Activated T-helper 1 cell treated with anti-CD3 and anti-CD28 coated beads, Interleukin-12 subunit alpha, Interleukin-12 subunit beta, Interleukin-2, Interleukin-4 antibody, amounts not matched to agents 30 ng/mL and 10 ng/mL and 1 ng/mL, durations not matched to agents 14 hours and 24 hours and 36 hours (primary cell): Measurements from ENCODE around the gene MITD1. TPM values are rescaled to one million over a fixed set of nuclear protein-coding genes. Genes with fewer than 3 reads are reported as not detected.
"Not testable (repeated sequence)": the region's sequence is repeated elsewhere in the genome, so short reads cannot be mapped to it uniquely, and the experiment has no call there.

ENCODE experiments used
- DNase-seq: peaks from one replicate; pipeline ENCODE4 v3.0.0; 2021; ENCODE audit warnings: low spot score
- H3K27ac Mint-ChIP-seq: one replicate; pipeline ENCODE4 v1.8.0; 2021; ENCODE audit warnings: mild to moderate bottlenecking, mixed read lengths
- H3K27me3 Mint-ChIP-seq: one replicate; pipeline ENCODE4 v1.8.0; 2022; ENCODE audit warnings: mild to moderate bottlenecking, moderate library complexity, mixed read lengths; ENCODE audit not compliant: insufficient read depth
- H3K36me3 Mint-ChIP-seq: one replicate; pipeline ENCODE4 v1.8.0; 2021; ENCODE audit warnings: low read depth, mixed read lengths
- H3K4me1 Mint-ChIP-seq: one replicate; pipeline ENCODE4 v1.8.0; 2021; ENCODE audit warnings: low read depth, mixed read lengths
- H3K4me3 Mint-ChIP-seq: one replicate; pipeline ENCODE4 v1.8.0; 2021; ENCODE audit warnings: mild to moderate bottlenecking, moderate library complexity, mixed read lengths
- H3K9me3 Mint-ChIP-seq: one replicate; pipeline ENCODE4 v1.8.0; 2021; ENCODE audit warnings: mixed read lengths
- intact Hi-C: fragments of 100-400 bp; cut with micrococcal nuclease; formaldehyde crosslinking; loops from one replicate; pipeline ENCODE4 v1.15.1; 2024
- total RNA-seq: library from RNA; stranded (reverse); gene quantifications from 2 replicates; pipeline ENCODE4 v1.2.3, GENCODE V29; 2022

MITD1 gene
- total RNA-seq, 1 donor from 2014 or later, result 50.1 TPM

DNA sequence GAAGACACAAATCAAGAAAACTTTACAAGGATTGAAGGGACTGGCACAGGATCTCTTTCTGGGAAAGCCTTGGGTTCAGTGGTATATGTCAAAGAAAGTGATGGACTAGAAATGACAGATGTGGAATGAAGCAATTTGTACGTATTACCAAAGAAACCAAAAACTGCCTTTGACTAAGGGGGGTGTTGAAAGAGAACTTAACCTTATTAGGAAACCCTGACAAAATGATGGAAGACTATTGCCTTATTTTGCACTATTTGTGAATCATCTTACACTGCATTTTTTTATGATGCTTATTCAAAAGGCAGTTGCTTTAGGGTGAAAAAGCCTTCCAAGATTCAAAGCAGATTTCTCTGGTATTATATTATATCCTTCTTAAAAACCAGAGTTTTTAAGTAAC lies 30.2 kb downstream of the MITD1 start:
- Mint-ChIP-seq H3K4me3 (no peak overlapping the region), H3K27ac (no peak overlapping the region), H3K27me3 (peaks cover 2% of the 10 kb centered on the region), H3K4me1 (peaks cover 13% of the 10 kb centered on the region), H3K36me3 (peaks cover 3% of the 10 kb centered on the region), H3K9me3 (no peaks in the 10 kb centered on the region)
- intact Hi-C loops, result loop anchor here (5.0 to 10.0 kb wide), 4 partner anchors 376 to 1153 kb away; partner anchors contain the start of genes INPP4A and TMEM131
- DNase-seq, result no peak

- peak within 1 kb of the TSS; percentile 82 for H3K27ac Mint-ChIP-seq
- peak within 1 kb of the TSS; percentile 96 for H3K4me3 Mint-ChIP-seq
- H3K9me3 Mint-ChIP-seq, result no peaks in the 10 kb centered on the region
- H3K4me1 Mint-ChIP-seq, result peaks cover 10% of the 10 kb centered on the region
- no peaks in the 10 kb centered on the region for H3K36me3 Mint-ChIP-seq
- intact Hi-C loops, result loop anchor here (1.0 to 5.0 kb wide), 6 partner anchors 13 to 1479 kb away; partner anchors contain the start of genes ACTR1B, LIPT1, MITD1 and MRPL30
- H3K27me3 Mint-ChIP-seq, result peaks cover 14% of the 10 kb centered on the region
- DNase-seq, result peak; percentile 93
Measured at GRCh38 chr2:99141110-99142108, 39.4 kb downstream of the MITD1 start, which contains the start of gene C2orf15. TSS of gene C2orf15 (plus strand) at chr2:99141707. CDS start at chr2:99150559, 8,852 bp downstream.

GRCh38 chr2:99140860-99141109 lies 40.1 kb downstream of the MITD1 start:
- H3K36me3 Mint-ChIP-seq, result no peaks in the 10 kb centered on the region
- H3K4me3 Mint-ChIP-seq, result peak overlapping the region; percentile 96
- DNase-seq, result no peak
- intact Hi-C loops, result loop anchor here (1.0 to 5.0 kb wide), 6 partner anchors 14 to 1478 kb away; partner anchors contain the start of genes ACTR1B, LIPT1, MITD1 and MRPL30
- peaks cover 14% of the 10 kb centered on the region for H3K27me3 Mint-ChIP-seq
- no peaks in the 10 kb centered on the region for H3K9me3 Mint-ChIP-seq
- peak overlapping the region; percentile 65 for H3K27ac Mint-ChIP-seq
- H3K4me1 Mint-ChIP-seq, result peaks cover 10% of the 10 kb centered on the region

DNA sequence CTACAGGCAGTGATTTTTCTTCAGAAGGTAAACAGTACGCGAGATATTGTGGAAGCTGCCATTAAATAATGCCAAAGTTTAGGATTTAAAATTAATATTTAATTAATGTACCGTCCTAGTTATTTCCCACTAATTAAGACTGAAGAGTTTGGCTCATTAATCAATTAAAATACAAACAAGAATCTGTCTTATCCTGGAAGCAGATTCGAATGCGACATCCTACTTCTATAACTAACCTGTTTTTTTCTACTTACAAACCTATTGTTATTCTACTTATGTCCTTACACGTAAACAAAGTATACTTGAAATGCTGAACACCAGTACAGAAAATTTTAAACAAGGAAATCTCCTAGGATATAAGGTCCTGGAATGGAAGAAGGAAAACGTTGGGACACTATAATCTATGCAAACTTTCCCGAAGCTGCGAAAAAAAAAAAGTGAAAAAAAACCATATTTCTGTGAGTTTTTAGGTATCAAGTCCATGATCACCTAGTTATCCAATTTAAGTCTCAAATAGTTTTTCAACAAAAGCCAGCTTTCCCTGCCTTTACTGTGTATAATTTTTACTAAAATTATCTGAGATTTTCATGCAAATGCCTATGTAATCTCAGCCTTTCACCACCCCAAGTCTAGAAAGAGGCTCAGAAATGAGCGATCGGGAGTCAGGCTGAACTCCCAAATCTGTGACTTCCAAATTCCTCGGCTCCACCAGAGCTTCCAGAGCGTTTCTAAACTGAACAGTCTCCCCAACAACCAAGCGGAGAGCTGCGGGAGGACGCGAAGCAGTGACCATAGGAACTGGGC lies 40.6 kb downstream of the MITD1 start:
- DNase-seq, result no peak
- H3K27me3 Mint-ChIP-seq, result peaks cover 14% of the 10 kb centered on the region
- intact Hi-C loops, result loop anchor here (2.0 to 5.0 kb wide), 2 partner anchors 73 to 1478 kb away; partner anchors contain the start of gene ACTR1B
- peak overlapping the region; percentile 65 for H3K27ac Mint-ChIP-seq
- H3K4me3 Mint-ChIP-seq, result peak overlapping the region; percentile 96
- no peaks in the 10 kb centered on the region for H3K36me3 Mint-ChIP-seq
- no peaks in the 10 kb centered on the region for H3K9me3 Mint-ChIP-seq
- peaks cover 10% of the 10 kb centered on the region for H3K4me1 Mint-ChIP-seq

- no peak for DNase-seq
- Mint-ChIP-seq H3K9me3 (peaks cover 3% of the 10 kb centered on the region), H3K27me3 (peaks cover 14% of the 10 kb centered on the region), H3K27ac (no peak overlapping the region), H3K4me1 (peaks cover 10% of the 10 kb centered on the region), H3K4me3 (no peak overlapping the region), H3K36me3 (no peaks in the 10 kb centered on the region)
- intact Hi-C loops, result no loop called here
Measured at GRCh38 chr2:99139003-99139402, 41.9 kb downstream of the MITD1 start.

DNA sequence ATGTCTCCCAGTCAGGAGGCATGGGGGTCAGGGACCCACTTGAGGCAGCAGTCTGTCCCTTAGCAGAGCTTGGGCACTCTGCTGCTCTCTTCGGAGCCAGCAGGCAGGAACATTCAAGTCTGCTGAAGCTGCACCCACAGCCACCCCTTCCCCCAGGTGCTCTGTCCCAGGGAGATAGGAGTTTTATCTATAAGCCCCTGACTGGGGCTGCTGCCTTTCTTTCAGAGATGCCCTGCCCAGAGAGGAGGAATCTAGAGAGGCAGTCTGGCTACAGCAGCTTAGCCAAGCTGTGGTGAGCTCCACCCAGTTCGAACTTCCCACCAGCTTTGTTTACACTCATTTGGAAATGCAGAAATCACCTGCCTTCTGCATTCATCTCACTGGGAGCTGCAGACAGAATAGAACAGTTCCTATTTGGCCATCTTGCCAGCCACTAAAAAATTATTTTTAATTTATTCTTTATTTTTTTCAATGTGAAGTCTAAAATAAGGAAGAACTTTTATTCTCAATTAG lies 45.8 kb downstream of the MITD1 start:
- DNase-seq, H3K4me3 Mint-ChIP-seq, intact Hi-C loops, H3K36me3 Mint-ChIP-seq, H3K27ac Mint-ChIP-seq, H3K4me1 Mint-ChIP-seq: not testable (repeated sequence)
- peaks cover 28% of the 10 kb centered on the region for H3K9me3 Mint-ChIP-seq
- peaks cover 15% of the 10 kb centered on the region for H3K27me3 Mint-ChIP-seq

DNA sequence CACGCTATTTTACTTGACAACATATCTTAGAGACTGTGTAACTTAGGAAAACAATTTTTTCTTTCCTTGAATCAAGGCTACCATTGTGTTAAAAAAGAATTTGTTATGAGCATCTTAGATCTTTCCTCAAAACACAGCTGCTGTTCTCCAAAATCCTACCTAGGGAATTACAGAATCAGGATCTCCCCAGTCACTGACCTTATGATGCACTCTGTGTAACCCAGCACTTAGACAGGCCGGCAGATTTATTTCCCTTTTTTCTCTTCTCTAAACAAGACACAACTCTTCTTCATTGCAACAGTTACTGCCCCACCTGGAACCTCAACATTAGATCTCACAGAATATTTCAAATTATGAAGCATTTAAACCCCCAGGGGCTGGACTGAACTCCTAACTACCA lies 52.9 kb downstream of the MITD1 start:
- Mint-ChIP-seq H3K27ac (no peak overlapping the region), H3K4me1 (no peaks in the 10 kb centered on the region), H3K9me3 (peaks cover 17% of the 10 kb centered on the region), H3K27me3 (peaks cover 3% of the 10 kb centered on the region), H3K4me3 (no peak overlapping the region), H3K36me3 (peaks cover 1% of the 10 kb centered on the region)
- intact Hi-C loops, result no loop called here
- no peak for DNase-seq

Other genes with a start within 250 kb of the MITD1 start
- 0.13 and 0.32 TPM in 2 replicates for gene CRACDL, start 244.8 kb downstream of the MITD1 start, total RNA-seq
- 0.29 TPM in 1 of 2 replicates, not detected in the other for gene C2orf15, start 39.4 kb downstream of the MITD1 start, total RNA-seq
- 3.0 and 4.1 TPM in 2 replicates for gene TSGA10, start 26.1 kb downstream of the MITD1 start, total RNA-seq
- 2.2 and 3.3 TPM in 2 replicates for gene LIPT1, start 26.1 kb downstream of the MITD1 start, total RNA-seq
- 25.5 and 27.8 TPM in 2 replicates for gene MRPL30, start 126 bp upstream of the MITD1 start, total RNA-seq
- gene LYG2, start 74.6 kb upstream of the MITD1 start, total RNA-seq, result not detected in 2 replicates
- 1.5 and 1.7 TPM in 2 replicates for gene LYG1, start 120.1 kb upstream of the MITD1 start, total RNA-seq
- gene TXNDC9, start 155.3 kb upstream of the MITD1 start, total RNA-seq, result 37.0 and 37.3 TPM in 2 replicates
- 84.7 and 84.8 TPM in 2 replicates for gene EIF5B, start 156.3 kb upstream of the MITD1 start, total RNA-seq